Measurements from ENCODE around the gene LMBR1L.
"Not testable (repeated sequence)": the region's sequence is repeated elsewhere in the genome, so short reads cannot be mapped to it uniquely, and the experiment has no call there.

Gene LMBR1L

DNA sequence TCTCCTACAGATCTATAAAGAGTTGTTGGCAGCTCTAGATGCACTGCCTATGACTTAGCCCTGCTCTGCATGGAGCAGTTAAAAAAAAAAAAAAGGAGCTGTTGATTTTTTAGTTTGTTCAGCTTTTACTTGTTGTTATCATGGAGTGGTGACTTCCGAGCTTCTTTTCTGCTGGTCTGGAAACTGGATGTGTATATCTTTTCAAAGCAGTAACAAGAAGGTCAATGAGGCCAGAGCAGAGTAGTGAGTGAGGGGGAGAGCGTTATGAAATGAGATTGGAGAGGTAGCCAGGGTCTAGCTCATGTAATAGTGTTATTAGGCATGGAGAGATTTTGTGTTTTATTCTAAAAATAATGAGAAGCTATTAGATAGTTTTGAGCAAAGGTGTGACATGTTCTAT is 33.7 kb upstream of the LMBR1L start:
- no peak overlapping the region for H3K27ac ChIP-seq
- H3K36me3 ChIP-seq, result no peaks in the 10 kb centered on the region
- DNase-seq, result no peak
- no peaks in the 10 kb centered on the region for H3K27me3 ChIP-seq (ENCODE audit: insufficient read depth, low read depth, severe bottlenecking)
- TF ChIP-seq, protein P1, sequence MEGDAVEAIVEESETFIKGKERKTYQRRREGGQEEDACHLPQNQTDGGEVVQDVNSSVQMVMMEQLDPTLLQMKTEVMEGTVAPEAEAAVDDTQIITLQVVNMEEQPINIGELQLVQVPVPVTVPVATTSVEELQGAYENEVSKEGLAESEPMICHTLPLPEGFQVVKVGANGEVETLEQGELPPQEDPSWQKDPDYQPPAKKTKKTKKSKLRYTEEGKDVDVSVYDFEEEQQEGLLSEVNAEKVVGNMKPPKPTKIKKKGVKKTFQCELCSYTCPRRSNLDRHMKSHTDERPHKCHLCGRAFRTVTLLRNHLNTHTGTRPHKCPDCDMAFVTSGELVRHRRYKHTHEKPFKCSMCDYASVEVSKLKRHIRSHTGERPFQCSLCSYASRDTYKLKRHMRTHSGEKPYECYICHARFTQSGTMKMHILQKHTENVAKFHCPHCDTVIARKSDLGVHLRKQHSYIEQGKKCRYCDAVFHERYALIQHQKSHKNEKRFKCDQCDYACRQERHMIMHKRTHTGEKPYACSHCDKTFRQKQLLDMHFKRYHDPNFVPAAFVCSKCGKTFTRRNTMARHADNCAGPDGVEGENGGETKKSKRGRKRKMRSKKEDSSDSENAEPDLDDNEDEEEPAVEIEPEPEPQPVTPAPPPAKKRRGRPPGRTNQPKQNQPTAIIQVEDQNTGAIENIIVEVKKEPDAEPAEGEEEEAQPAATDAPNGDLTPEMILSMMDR (IDR thresholded peaks at IDR 0.05; ENCODE audit: low read depth, low read length), result no peak
- no peaks in the 10 kb centered on the region for H3K9me3 ChIP-seq (ENCODE audit: severe bottlenecking)
- H3K4me3 ChIP-seq (ENCODE audit: low read depth, low read length), result no peak overlapping the region

DNA sequence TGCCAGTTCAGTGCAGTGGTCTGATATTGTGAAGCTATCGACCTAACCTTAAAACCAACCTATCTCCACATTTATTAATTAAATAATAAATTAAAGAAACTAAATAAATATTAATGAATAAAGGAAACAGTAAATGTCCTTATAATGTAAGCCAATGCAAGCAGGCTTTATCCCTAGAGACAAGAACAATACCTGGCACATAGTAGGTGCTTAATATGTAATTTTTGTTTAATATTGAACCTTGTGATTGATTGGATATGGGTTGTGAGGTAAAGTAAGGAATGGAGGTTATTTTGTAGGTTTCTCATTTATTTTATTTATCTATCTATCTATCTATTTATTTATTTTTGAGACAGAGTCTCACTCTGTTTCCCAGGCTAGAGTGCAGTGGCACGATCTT is 28.4 kb upstream of the LMBR1L start:
- Histone ChIP-seq H3K4me3 (ENCODE audit: low read depth, low read length) (no peak overlapping the region), H3K27ac (no peak overlapping the region), H3K9me3 (ENCODE audit: severe bottlenecking) (no peaks in the 10 kb centered on the region), H3K36me3 (no peaks in the 10 kb centered on the region), H3K27me3 (ENCODE audit: insufficient read depth, low read depth, severe bottlenecking) (no peaks in the 10 kb centered on the region)
- no peak for DNase-seq
- TF ChIP-seq, protein P1 (IDR thresholded peaks at IDR 0.05; ENCODE audit: low read depth, low read length), result no peak

DNA sequence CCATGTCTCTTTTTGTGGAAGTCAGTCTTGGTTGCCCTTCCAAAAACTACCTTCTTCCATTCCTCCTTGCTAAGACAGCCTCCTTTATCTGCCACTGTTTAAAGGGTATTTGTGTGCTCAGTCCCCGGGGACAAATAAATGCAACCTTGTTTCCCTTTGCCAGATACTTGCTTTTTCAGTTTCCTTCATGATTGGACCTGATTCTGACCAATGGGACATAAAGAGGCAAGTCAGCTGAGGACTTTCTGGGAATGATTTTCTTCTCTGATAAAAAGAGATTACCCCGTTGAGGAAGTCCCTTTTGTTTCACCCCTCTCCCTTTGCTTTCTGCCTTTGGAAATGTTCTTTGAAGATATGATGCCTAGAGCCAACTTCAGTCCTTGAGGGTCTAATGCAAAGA is 27.9 kb upstream of the LMBR1L start:
- TF ChIP-seq, protein P1 (IDR thresholded peaks at IDR 0.05; ENCODE audit: low read depth, low read length), result no peak
- no peak overlapping the region for H3K4me3 ChIP-seq (ENCODE audit: low read depth, low read length)
- no peaks in the 10 kb centered on the region for H3K36me3 ChIP-seq
- H3K9me3 ChIP-seq (ENCODE audit: severe bottlenecking), result no peaks in the 10 kb centered on the region
- no peak overlapping the region for H3K27ac ChIP-seq
- DNase-seq, result no peak
- no peaks in the 10 kb centered on the region for H3K27me3 ChIP-seq (ENCODE audit: insufficient read depth, low read depth, severe bottlenecking)

DNA sequence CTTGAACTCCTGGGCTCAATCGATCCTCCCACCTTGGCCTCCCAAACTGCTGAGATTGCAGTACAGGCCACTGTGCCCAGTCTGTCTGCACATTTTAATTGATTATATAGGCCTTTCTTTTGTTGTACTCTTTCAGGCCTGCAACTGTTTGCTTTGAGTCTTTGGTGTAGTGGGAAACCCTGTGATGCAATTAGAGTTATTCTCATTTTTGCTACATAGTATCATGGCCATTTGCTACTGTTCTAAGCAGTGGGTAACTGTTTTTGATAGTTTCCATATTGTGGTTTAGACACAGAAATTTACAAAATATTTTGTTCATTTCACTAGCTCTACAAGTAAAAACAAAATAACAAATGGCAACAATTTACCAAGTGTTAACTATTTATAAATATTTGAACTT is 26.8 kb upstream of the LMBR1L start:
- Histone ChIP-seq H3K4me3 (ENCODE audit: low read depth, low read length) (no peak overlapping the region), H3K27me3 (ENCODE audit: insufficient read depth, low read depth, severe bottlenecking) (no peaks in the 10 kb centered on the region), H3K27ac (no peak overlapping the region), H3K36me3 (no peaks in the 10 kb centered on the region), H3K9me3 (ENCODE audit: severe bottlenecking) (no peaks in the 10 kb centered on the region)
- DNase-seq, result no peak
- TF ChIP-seq, protein P1 (IDR thresholded peaks at IDR 0.05; ENCODE audit: low read depth, low read length), result no peak

DNA sequence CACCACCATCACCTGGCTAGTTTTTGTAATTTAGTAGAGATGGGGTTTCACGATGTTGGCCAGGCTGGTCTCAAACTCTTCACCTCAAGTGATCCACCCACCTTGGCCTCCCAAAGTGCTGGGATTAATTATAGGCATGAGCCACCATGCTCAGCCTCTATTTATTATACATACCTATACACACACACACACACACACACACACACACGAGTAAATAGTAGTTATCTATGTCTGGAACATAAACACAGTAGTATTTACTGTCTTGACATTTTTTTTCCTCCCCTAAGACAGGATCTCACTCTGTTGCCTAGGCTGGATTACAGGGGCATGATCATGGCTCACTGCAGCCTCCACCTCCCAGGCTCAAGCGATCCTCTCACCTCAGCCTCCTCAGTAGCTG is 26.4 kb upstream of the LMBR1L start:
- not testable (repeated sequence) for H3K27ac ChIP-seq; H3K36me3 ChIP-seq; DNase-seq; H3K9me3 ChIP-seq (ENCODE audit: severe bottlenecking); H3K27me3 ChIP-seq (ENCODE audit: insufficient read depth, low read depth, severe bottlenecking); H3K4me3 ChIP-seq (ENCODE audit: low read depth, low read length)

DNA sequence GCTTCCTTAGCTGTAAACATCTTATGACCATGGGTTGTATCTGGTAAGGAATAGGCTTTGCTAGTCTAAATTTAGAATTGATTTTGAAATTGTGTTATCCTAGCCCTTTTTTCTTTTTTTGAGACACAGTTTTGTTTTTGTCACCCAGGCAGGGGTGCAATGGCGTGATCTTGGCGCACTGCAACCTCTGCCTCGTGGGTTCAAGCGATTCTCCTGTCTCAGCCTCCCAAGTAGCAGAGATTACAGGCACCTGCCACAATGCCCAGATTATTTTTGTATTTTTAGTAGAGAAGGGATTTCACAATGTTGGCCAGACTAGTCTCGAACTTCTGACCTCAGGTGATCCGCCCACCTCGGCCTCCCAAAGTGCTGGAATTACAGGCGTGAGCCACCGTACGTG is 22.9 kb upstream of the LMBR1L start:
- Histone ChIP-seq H3K27me3 (ENCODE audit: insufficient read depth, low read depth, severe bottlenecking) (no peaks in the 10 kb centered on the region), H3K27ac (peak overlapping the region; percentile 70), H3K4me3 (ENCODE audit: low read depth, low read length) (no peak overlapping the region), H3K9me3 (ENCODE audit: severe bottlenecking) (no peaks in the 10 kb centered on the region), H3K36me3 (peaks cover 26% of the 10 kb centered on the region)
- TF ChIP-seq, protein P1 (IDR thresholded peaks at IDR 0.05; ENCODE audit: low read depth, low read length), result no peak
- no peak for DNase-seq

Data from WERI-Rb-1 (cell line).